HL-60 (cell line): Measurements from ENCODE around the gene TMEM18.

Experiments
- DNase-seq, 2 experiments: peaks; one replicate each; pipeline ENCODE4 v3.0.0-alpha.2; 2010 to 2020; ENCODE audit warnings: low read depth in 1 of 2, low spot score in 1 of 2
- H3K27ac ChIP-seq: fragments of 250-450 bp; sonication (Bioruptor Pico); replicated peaks from 2 replicates; pipeline ENCODE4 v1.5.1; 2020; ENCODE audit warnings: mild to moderate bottlenecking, moderate library complexity
- H3K27me3 ChIP-seq: fragments of 250-450 bp; sonication (Bioruptor Pico); 2 replicates; pipeline ENCODE4 v1.5.1; 2021; ENCODE audit warnings: mild to moderate bottlenecking, moderate library complexity; ENCODE audit not compliant: insufficient read depth, poor library complexity, severe bottlenecking
- H3K4me3 ChIP-seq: replicated peaks from 2 replicates; pipeline ENCODE4 v1.5.1; 2011; ENCODE audit warnings: mild to moderate bottlenecking, control low read depth, low read length; ENCODE audit not compliant: insufficient read depth
- GABPA ChIP-seq: IDR thresholded peaks from 2 replicates; pipeline ENCODE4 v1.6.1; 2012; ENCODE audit warnings: low read depth
- POLR2AphosphoS5 ChIP-seq: IDR thresholded peaks from 2 replicates; pipeline ENCODE4 v1.6.1; 2012; ENCODE audit warnings: low read depth
- SPI1 ChIP-seq: IDR thresholded peaks from 2 replicates; pipeline ENCODE4 v1.6.1; 2012; ENCODE audit warnings: low read depth, mild to moderate bottlenecking, borderline replicate concordance
- TF ChIP-seq, protein P1 (sequence below): IDR thresholded peaks from one replicate; pipeline ENCODE4 v1.5.1; 2011; ENCODE audit warnings: low read length, control low read depth, inconsistent platforms; ENCODE audit not compliant: insufficient read depth
- TF ChIP-seq, protein P2 (sequence below): IDR thresholded peaks from 2 replicates; pipeline ENCODE4 v1.6.1; 2012; ENCODE audit warnings: low read depth; ENCODE audit not compliant: insufficient replicate concordance

TMEM18 gene

DNA sequence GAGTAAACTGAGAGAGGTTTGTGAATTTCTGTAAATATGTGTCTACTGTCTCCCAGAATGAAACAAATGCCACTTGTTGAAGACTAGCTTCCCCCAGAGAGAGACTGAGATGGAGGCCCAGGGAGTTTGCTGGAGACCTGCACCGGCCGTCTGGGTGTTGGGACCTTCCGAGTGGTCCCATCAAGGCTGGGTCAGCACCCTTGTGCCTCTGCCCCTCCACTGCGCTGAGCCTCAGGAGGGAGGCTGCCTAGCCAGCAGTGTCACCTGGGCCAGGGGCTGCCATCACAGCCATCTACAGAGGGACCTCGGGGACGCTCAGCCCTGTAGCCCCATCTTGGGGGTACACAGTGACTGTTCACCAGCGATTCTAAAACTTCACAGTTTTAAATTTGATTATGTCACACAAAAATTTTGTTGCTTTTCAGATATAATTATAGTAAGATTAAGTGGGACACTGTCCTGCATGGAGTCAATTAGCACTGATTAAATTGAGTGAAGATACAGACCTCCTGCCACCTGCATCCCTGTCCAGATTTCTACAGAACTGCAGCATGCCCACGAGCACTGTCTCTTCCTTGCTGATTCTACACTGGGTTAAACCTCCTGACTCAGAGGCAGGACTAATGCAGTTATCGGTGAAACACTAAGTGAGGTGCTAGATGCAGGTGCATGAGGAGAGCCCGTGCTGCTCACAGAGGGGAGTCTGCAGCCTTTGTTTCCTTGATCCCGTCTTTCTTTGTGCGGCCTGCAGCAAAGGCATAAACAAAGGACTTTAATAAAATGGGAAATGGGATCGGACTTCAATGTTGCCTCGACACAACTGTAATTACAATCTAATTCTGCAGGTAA, 50.5 kb downstream of the TMEM18 start:
- Histone ChIP-seq H3K27me3 (no peaks in the 10 kb centered on the region), H3K4me3 (no peak overlapping the region), H3K27ac (no peak overlapping the region)
- TF ChIP-seq SPI1 = no peak
- no peak for TF ChIP-seq GABPA
- TF ChIP-seq, protein P1, sequence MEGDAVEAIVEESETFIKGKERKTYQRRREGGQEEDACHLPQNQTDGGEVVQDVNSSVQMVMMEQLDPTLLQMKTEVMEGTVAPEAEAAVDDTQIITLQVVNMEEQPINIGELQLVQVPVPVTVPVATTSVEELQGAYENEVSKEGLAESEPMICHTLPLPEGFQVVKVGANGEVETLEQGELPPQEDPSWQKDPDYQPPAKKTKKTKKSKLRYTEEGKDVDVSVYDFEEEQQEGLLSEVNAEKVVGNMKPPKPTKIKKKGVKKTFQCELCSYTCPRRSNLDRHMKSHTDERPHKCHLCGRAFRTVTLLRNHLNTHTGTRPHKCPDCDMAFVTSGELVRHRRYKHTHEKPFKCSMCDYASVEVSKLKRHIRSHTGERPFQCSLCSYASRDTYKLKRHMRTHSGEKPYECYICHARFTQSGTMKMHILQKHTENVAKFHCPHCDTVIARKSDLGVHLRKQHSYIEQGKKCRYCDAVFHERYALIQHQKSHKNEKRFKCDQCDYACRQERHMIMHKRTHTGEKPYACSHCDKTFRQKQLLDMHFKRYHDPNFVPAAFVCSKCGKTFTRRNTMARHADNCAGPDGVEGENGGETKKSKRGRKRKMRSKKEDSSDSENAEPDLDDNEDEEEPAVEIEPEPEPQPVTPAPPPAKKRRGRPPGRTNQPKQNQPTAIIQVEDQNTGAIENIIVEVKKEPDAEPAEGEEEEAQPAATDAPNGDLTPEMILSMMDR = no peak
- TF ChIP-seq, protein P2, sequence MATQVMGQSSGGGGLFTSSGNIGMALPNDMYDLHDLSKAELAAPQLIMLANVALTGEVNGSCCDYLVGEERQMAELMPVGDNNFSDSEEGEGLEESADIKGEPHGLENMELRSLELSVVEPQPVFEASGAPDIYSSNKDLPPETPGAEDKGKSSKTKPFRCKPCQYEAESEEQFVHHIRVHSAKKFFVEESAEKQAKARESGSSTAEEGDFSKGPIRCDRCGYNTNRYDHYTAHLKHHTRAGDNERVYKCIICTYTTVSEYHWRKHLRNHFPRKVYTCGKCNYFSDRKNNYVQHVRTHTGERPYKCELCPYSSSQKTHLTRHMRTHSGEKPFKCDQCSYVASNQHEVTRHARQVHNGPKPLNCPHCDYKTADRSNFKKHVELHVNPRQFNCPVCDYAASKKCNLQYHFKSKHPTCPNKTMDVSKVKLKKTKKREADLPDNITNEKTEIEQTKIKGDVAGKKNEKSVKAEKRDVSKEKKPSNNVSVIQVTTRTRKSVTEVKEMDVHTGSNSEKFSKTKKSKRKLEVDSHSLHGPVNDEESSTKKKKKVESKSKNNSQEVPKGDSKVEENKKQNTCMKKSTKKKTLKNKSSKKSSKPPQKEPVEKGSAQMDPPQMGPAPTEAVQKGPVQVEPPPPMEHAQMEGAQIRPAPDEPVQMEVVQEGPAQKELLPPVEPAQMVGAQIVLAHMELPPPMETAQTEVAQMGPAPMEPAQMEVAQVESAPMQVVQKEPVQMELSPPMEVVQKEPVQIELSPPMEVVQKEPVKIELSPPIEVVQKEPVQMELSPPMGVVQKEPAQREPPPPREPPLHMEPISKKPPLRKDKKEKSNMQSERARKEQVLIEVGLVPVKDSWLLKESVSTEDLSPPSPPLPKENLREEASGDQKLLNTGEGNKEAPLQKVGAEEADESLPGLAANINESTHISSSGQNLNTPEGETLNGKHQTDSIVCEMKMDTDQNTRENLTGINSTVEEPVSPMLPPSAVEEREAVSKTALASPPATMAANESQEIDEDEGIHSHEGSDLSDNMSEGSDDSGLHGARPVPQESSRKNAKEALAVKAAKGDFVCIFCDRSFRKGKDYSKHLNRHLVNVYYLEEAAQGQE = no peak
- TF ChIP-seq POLR2AphosphoS5 = no peak
- DNase-seq = no peak

GRCh38 chr2:625415-626333, 51.5 kb downstream of the TMEM18 start:
- H3K27me3 ChIP-seq = no peaks in the 10 kb centered on the region
- TF ChIP-seq SPI1 (no peak), GABPA (no peak)
- H3K4me3 ChIP-seq = no peak overlapping the region
- H3K27ac ChIP-seq = no peak overlapping the region
- no peak for DNase-seq

GRCh38 chr2:624551-625347, 52.5 kb downstream of the TMEM18 start:
- TF ChIP-seq POLR2AphosphoS5 = no peak
- TF ChIP-seq, protein P2 = no peak
- TF ChIP-seq, protein P1 = no peak
- no peak for TF ChIP-seq SPI1
- TF ChIP-seq GABPA = no peak

More at GRCh38 chr2:624551-625347, 52.5 kb downstream of the TMEM18 start:
- no peak for DNase-seq
- Histone ChIP-seq H3K4me3 (no peak overlapping the region), H3K27ac (no peak overlapping the region), H3K27me3 (no peaks in the 10 kb centered on the region)
